Heart left ventricle (tissue), 16 donors: ENCODE results near the gene SCARB1. TPM values are rescaled to one million over a fixed set of nuclear protein-coding genes. Genes with fewer than 3 reads are reported as not detected.
"Not testable (repeated sequence)": the region's sequence is repeated elsewhere in the genome, so short reads cannot be mapped to it uniquely, and the experiment has no call there.

Source experiments
- ATAC-seq, 4 donors: fragments of 200-7000 bp; cut with Tn5 transposase; one replicate each; pipeline ENCODE4 v1.9.1; 2020 to 2022; ENCODE audit warnings: moderate library complexity in 4 of 4, mild to moderate bottlenecking in 3 of 4, moderate number of reproducible peaks in 1 of 4
- DNase-seq, 5 donors: peaks; one replicate each; pipeline ENCODE4 v3.0.0-alpha.2; 2020
- H3K27ac ChIP-seq, 12 donors: fragments of 200-600 bp; sonication (generic) in 4 of 12; one replicate each; pipeline versions ENCODE4 v1.5.0 to v1.8.0; 2016 to 2022; ENCODE audit warnings: mild to moderate bottlenecking in 2 of 12
- H3K27me3 ChIP-seq, 9 donors: fragments of 200-600 bp; sonication (generic) in 2 of 9; one replicate each; pipeline versions ENCODE4 v1.5.1 to v1.8.0; 2016 to 2022; ENCODE audit warnings: mild to moderate bottlenecking in 3 of 9
- H3K36me3 ChIP-seq, 9 donors: fragments of 200-600 bp; sonication (generic) in 2 of 9; one replicate each; pipeline versions ENCODE4 v1.5.0 to v1.8.0; 2018 to 2022; ENCODE audit warnings: mild to moderate bottlenecking in 2 of 9
- H3K4me1 ChIP-seq, 12 donors: fragments of 200-600 bp; sonication (generic) in 4 of 12; one replicate each; pipeline versions ENCODE4 v1.5.0 to v1.8.0; 2016 to 2022; ENCODE audit warnings: mild to moderate bottlenecking in 3 of 12
- H3K4me3 ChIP-seq, 12 donors: fragments of 200-600 bp; sonication (generic) in 4 of 12; one replicate each; pipeline versions ENCODE4 v1.5.0 to v1.8.0; 2017 to 2022; ENCODE audit warnings: mild to moderate bottlenecking in 9 of 12, moderate library complexity in 4 of 12
- H3K9me3 ChIP-seq, 12 donors: fragments of 200-600 bp; sonication (generic) in 4 of 12; one replicate each; pipeline versions ENCODE4 v1.5.0 to v1.8.0; 2016 to 2022; ENCODE audit warnings: mild to moderate bottlenecking in 1 of 12
- POLR2A ChIP-seq, 2 donors: fragments of 450-650 bp; IDR thresholded peaks; one replicate each; pipeline ENCODE4 v1.6.1; 2017; ENCODE audit warnings: antibody characterized with exemption in 2 of 2, mild to moderate bottlenecking in 2 of 2, moderate library complexity in 2 of 2
- WGBS, 4 donors: extraction: QIAGEN DNeasy Blood & Tissue Kit in 2 of 4; methylation state at CpG; one replicate each; pipeline versions ENCODE4 v1.1.5 to v1.1.7; 2013 to 2018; 5-methylcytosine and 5-hydroxymethylcytosine counted together
- intact Hi-C, 10 donors: fragments of 100-400 bp; cut with DNase I; formaldehyde crosslinking; loops; one replicate each; pipeline versions ENCODE4 v1.11.1 to v1.14.2; 2022
- long read RNA-seq, 3 donors: library from polyadenylated mRNA; unstranded; transcript quantifications; one replicate each; pipeline ENCODE4 v2.0.0, GENCODE V29; 2020 to 2021
- polyA plus RNA-seq, 2 donors: library from polyadenylated mRNA; stranded (reverse); fragments of 200-250 nt; gene quantifications; one replicate each; pipeline ENCODE4 v1.2.3, GENCODE V29; 2013
- total RNA-seq, 9 donors: library from RNA; depleted of rRNA in 2 of 9; stranded (reverse); fragments of >200 nt in 2 of 9; fragmentation: NEBNext Ultra II Directional in 3 of 9; extraction: Animal tissue kit (Norgen Biotek cat#: 25700) in 3 of 9; gene quantifications; one replicate each; pipeline versions ENCODE4 v1.1.0 to v1.2.4, GENCODE V29; 2016 to 2023
- TF ChIP-seq, protein P1 (sequence below), 12 donors: fragments of 200-600 bp; sonication (generic) in 4 of 12; IDR thresholded peaks; one replicate each; pipeline versions ENCODE4 v1.5.0 to v1.8.0; 2018 to 2022; ENCODE audit warnings: antibody characterized with exemption in 12 of 12, mild to moderate bottlenecking in 5 of 12
- donor health status: ischemic (EF 13 %, LVEDD 7.1; RV severe dilation, severe dysfunction).
- donor health status: healthy with polysubstance abuse.
- donor health status: DM: no; HTN: yes; CAD: no.
- donor health status: DM: no; HTN: no; CAD: no.
- donor health status: ischemic (EF 25% LVEDD 6.9; RV normal size, moderate dysfunction).
- donor health status: ischemic (EF 25% LVEDD 5.7; RV mildly dilated, moderate dysfunction).
- donor health status: healthy.
- donor health status: DM: yes; HTN: yes; CAD: no.
- donor health status: ischemic (EF 35%, LVEDD 5.7; RV mildly dilated, moderate dysfunction).
- donor health status: nonischemic (EF 11% LVEDD 7.7; RV severe dilation, severe dysfunction).
- donor health status: DM: yes; HTN: yes; CAD: no.
- donor health status: PGD.
- donor health status: ischemic (EF 29% LVEDD 5.4; RV normal size, mild dysfunction).
- donor health status: nonischemic (EF 23%, LVEDD 6.1; RV moderate dilation, normal function).

SCARB1 gene, protein sequence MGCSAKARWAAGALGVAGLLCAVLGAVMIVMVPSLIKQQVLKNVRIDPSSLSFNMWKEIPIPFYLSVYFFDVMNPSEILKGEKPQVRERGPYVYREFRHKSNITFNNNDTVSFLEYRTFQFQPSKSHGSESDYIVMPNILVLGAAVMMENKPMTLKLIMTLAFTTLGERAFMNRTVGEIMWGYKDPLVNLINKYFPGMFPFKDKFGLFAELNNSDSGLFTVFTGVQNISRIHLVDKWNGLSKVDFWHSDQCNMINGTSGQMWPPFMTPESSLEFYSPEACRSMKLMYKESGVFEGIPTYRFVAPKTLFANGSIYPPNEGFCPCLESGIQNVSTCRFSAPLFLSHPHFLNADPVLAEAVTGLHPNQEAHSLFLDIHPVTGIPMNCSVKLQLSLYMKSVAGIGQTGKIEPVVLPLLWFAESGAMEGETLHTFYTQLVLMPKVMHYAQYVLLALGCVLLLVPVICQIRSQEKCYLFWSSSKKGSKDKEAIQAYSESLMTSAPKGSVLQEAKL
- 10 to 100 TPM in 8 of 9 donors, 1 to 10 TPM in 1; 6.9 to 21.7 (median 15.2) TPM for total RNA-seq
- 1 to 10 TPM; 8.3 to 8.8 TPM for polyA plus RNA-seq
- long read RNA-seq, donor 1, partial matches to known transcripts = 3 of 9 reads
- long read RNA-seq, donor 1, other reads (novel, unspliced or antisense) = 2 of 9 reads
- long read RNA-seq, donor 2, transcript SCARB1-202 (12 exons, 3,329 nt) = major isoform, 16 of 34 reads
- long read RNA-seq, donor 2, transcript SCARB1-201 (13 exons, 2,611 nt) = minor isoform, 11 of 34 reads
- long read RNA-seq, donor 2, partial matches to known transcripts = 4 of 34 reads
- long read RNA-seq, donor 2, other reads (novel, unspliced or antisense) = 3 of 34 reads
- long read RNA-seq, donor 3, transcript SCARB1-202 (12 exons, 3,329 nt) = major isoform, 5 of 16 reads
- long read RNA-seq, donor 3, partial matches to known transcripts = 2 of 16 reads
- long read RNA-seq, donor 3, other reads (novel, unspliced or antisense) = 4 of 16 reads

DNA sequence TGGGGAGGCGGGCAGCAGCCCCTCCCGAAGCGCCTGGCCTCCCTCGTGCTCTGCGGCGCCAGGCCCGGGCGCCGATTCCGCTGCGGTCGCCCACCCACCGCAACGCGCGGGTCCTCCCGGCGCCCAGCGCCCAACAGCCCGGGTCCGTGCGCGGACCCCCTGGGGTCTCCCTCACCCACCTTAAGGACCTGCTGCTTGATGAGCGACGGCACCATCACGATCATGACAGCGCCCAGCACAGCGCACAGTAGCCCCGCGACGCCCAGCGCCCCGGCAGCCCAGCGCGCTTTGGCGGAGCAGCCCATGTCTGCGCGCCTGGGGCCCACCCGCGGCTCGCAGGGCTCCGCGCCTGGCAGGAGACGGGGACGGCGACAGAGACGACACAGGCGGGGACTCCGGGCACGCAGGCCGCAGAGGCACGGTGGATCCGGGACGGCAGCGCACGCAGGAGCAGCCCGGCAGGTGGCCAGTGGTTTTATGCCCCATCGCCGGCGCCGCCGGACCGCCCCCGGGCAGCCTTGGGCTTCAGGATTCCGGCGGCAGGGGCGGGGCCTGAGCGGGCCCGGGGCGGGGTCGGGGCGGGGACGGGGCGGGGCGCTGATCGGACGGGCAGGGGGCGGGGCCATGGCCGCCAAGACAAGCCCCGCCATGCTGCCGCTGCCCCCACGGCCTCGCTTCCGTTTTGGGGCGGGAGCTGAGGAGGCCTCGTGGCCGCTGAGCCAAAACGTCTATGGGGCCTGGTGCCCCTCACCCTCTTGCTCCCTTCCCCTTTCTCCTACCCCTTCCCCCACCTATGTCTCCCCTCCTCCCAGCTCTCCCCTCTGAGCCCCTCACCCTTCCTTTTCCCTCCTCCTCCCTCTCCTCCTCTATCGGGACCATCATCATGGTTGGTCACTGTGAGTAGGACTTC is at the start of gene SCARB1:
TSS of gene SCARB1 (minus strand) at position 449 of the 910 bp plus-strand sequence. CDS start at position 305, 144 bp downstream.
- H3K9me3 ChIP-seq = no peaks in the 10 kb centered on the region
- ATAC-seq (peak; percentile 76 to 94 (median 91)), DNase-seq (peak; percentile 83 to 91 (median 85))
- H3K36me3 ChIP-seq = no peaks in the 10 kb centered on the region
- peaks cover 5 to 49% (median 20%) of the 10 kb centered on the region in 12 donors for H3K4me1 ChIP-seq
- H3K27me3 ChIP-seq = no peaks in the 10 kb centered on the region
- 0 to 1% (median 1%) methylated on average over 25 to 89 of the region's 89 CpGs for WGBS, 4 donors
- H3K27ac ChIP-seq = peak within 1 kb of the TSS in 7 of 12 donors; percentile 38 to 69 (median 67)
- peak within 1 kb of the TSS; percentile 64 to 99 (median 81) for H3K4me3 ChIP-seq
- intact Hi-C loops = loop anchor here in 2 of 10 donors (5.0 kb wide), 2 partner anchors 34 to 44 kb away; no protein-coding TSS in a partner anchor
- peak in 1 of 2 donors; percentile 29 for TF ChIP-seq POLR2A (IDR thresholded peaks at IDR 0.05)
- TF ChIP-seq, protein P1, sequence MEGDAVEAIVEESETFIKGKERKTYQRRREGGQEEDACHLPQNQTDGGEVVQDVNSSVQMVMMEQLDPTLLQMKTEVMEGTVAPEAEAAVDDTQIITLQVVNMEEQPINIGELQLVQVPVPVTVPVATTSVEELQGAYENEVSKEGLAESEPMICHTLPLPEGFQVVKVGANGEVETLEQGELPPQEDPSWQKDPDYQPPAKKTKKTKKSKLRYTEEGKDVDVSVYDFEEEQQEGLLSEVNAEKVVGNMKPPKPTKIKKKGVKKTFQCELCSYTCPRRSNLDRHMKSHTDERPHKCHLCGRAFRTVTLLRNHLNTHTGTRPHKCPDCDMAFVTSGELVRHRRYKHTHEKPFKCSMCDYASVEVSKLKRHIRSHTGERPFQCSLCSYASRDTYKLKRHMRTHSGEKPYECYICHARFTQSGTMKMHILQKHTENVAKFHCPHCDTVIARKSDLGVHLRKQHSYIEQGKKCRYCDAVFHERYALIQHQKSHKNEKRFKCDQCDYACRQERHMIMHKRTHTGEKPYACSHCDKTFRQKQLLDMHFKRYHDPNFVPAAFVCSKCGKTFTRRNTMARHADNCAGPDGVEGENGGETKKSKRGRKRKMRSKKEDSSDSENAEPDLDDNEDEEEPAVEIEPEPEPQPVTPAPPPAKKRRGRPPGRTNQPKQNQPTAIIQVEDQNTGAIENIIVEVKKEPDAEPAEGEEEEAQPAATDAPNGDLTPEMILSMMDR (IDR thresholded peaks at IDR 0.05) = peak in 1 of 12 donors; percentile 13

DNA sequence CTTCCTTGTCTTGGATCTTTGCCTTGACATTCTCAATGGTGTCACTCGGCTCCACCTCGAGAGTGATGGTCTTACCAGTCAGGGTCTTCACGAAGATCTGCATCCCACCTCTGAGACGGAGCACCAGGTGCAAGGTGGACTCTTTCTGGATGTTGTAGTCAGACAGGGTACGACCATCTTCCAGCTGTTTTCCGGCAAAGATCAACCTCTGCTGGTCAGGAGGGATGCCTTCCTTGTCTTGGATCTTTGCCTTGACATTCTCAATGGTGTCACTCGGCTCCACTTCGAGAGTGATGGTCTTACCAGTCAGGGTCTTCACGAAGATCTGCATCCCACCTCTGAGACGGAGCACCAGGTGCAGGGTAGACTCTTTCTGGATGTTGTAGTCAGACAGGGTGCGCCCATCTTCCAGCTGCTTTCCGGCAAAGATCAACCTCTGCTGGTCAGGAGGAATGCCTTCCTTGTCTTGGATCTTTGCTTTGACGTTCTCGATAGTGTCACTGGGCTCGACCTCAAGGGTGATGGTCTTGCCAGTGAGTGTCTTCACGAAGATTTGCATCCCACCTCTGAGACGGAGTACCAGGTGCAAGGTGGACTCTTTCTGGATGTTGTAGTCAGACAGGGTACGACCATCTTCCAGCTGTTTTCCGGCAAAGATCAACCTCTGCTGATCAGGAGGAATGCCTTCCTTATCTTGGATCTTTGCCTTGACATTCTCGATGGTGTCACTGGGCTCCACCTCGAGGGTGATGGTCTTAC is 49.0 kb upstream of the SCARB1 start:
- H3K4me3 ChIP-seq = peak overlapping the region in 11 of 12 donors; percentile 4 to 98 (median 96)
- H3K27ac ChIP-seq = peak overlapping the region in 6 of 12 donors; percentile 8 to 100 (median 99)
- not testable (repeated sequence) for H3K9me3 ChIP-seq, ATAC-seq, H3K27me3 ChIP-seq, DNase-seq
- intact Hi-C loops = loop anchor here in 1 of 10 donors (10.0 kb wide), 1 partner anchor 398 kb away; no protein-coding TSS in a partner anchor
- 25 to 45% (median 37%) methylated on average over 14 to 19 of the region's 21 CpGs for WGBS, 4 donors
- peaks cover 10 to 59% (median 44%) of the 10 kb centered on the region in 12 donors for H3K4me1 ChIP-seq
- H3K36me3 ChIP-seq = peaks cover 0 to 40% (median 28%) of the 10 kb centered on the region in 9 donors

DNA sequence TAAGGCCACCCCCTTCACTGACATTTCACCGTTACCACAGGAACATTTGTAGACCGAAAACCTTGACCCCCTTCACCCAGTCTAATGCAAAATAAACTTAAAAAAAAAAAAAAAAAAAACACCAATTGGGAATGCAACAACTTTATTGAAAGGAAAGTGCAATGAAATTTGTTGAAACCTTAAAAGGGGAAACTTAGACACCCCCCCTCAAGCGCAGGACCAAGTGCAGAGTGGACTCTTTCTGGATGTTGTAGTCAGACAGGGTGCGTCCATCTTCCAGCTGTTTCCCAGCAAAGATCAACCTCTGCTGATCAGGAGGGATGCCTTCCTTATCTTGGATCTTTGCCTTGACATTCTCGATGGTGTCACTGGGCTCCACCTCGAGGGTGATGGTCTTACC is 47.9 kb upstream of the SCARB1 start:
- H3K9me3 ChIP-seq, DNase-seq, ATAC-seq, H3K27me3 ChIP-seq: not testable (repeated sequence)
- peak overlapping the region in 2 of 12 donors; percentile 31 to 66 for H3K27ac ChIP-seq
- H3K36me3 ChIP-seq = peaks cover 0 to 40% (median 28%) of the 10 kb centered on the region in 9 donors
- peak overlapping the region in 11 of 12 donors; percentile 1 to 46 (median 36) for H3K4me3 ChIP-seq
- peaks cover 10 to 57% (median 40%) of the 10 kb centered on the region in 12 donors for H3K4me1 ChIP-seq
- intact Hi-C loops = loop anchor here in 1 of 10 donors (10.0 kb wide), 1 partner anchor 397 kb away; no protein-coding TSS in a partner anchor
- 39 to 51% (median 47%) methylated on average over 6 of the region's 6 CpGs for WGBS, 4 donors
